ENCODE measurements around the gene MSMO1. TPM values are rescaled to one million over a fixed set of nuclear protein-coding genes. Genes with fewer than 3 reads are reported as not detected.

MSMO1 gene
- total RNA-seq, 1 donor from 2014 or later: 139 TPM

DNA sequence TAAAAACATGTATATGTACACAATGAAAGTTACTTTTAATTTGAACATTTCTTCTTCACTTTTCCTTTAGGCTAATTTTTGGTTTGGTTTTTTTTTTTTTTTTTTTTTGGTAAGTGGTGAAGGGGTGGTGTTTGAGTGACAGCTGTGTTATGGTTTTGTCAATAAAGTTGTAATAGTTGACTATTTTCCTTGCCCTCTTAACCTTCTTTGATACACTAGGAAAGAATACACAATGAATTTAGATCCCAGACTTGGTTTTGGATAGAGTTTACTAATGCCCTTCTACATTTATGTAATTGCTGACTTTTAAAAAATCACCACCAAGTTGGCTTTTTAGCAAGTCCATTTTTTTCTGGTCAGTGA lies 38.1 kb upstream of the MSMO1 start:
- Mint-ChIP-seq H3K4me1 (peaks cover 6% of the 10 kb centered on the region), H3K27me3 (ENCODE audit: low read depth) (no peaks in the 10 kb centered on the region), H3K36me3 (ENCODE audit: low read depth) (peaks cover 13% of the 10 kb centered on the region), H3K9me3 (peaks cover 4% of the 10 kb centered on the region), H3K27ac (ENCODE audit: unreplicated experiment) (no peak overlapping the region), H3K4me3 (no peak overlapping the region)
- TF ChIP-seq, protein P1, sequence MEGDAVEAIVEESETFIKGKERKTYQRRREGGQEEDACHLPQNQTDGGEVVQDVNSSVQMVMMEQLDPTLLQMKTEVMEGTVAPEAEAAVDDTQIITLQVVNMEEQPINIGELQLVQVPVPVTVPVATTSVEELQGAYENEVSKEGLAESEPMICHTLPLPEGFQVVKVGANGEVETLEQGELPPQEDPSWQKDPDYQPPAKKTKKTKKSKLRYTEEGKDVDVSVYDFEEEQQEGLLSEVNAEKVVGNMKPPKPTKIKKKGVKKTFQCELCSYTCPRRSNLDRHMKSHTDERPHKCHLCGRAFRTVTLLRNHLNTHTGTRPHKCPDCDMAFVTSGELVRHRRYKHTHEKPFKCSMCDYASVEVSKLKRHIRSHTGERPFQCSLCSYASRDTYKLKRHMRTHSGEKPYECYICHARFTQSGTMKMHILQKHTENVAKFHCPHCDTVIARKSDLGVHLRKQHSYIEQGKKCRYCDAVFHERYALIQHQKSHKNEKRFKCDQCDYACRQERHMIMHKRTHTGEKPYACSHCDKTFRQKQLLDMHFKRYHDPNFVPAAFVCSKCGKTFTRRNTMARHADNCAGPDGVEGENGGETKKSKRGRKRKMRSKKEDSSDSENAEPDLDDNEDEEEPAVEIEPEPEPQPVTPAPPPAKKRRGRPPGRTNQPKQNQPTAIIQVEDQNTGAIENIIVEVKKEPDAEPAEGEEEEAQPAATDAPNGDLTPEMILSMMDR (conservative IDR thresholded peaks at IDR 0.05): no peak
- no peak for DNase-seq (ENCODE audit: low read depth, low spot score)

DNA sequence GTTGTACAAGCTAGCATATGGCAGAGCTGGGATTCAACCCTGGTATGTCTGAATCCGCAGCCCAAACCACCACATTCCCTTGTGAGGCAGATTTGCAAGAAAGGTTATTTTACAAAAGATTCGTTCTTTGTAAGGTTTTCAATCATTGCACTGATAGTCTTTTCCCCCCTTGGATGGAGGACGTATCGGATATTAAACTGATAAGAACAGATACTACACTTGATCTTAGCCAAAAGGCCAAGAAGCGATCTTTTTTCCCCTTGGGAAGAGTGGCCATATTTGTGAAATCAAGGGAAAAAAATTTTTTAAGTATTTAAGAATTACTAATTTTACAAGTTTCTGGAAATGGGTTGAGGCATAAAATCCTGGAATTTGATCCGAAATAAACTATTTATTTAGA lies 34.4 kb upstream of the MSMO1 start:
- TF ChIP-seq, protein P1 (conservative IDR thresholded peaks at IDR 0.05): no peak
- DNase-seq (ENCODE audit: low read depth, low spot score): no peak
- H3K27me3 Mint-ChIP-seq (ENCODE audit: low read depth): no peaks in the 10 kb centered on the region
- H3K27ac Mint-ChIP-seq (ENCODE audit: unreplicated experiment): no peak overlapping the region
- H3K9me3 Mint-ChIP-seq: no peaks in the 10 kb centered on the region
- H3K36me3 Mint-ChIP-seq (ENCODE audit: low read depth): peaks cover 8% of the 10 kb centered on the region
- no peak overlapping the region for H3K4me3 Mint-ChIP-seq
- H3K4me1 Mint-ChIP-seq: peaks cover 15% of the 10 kb centered on the region

DNA sequence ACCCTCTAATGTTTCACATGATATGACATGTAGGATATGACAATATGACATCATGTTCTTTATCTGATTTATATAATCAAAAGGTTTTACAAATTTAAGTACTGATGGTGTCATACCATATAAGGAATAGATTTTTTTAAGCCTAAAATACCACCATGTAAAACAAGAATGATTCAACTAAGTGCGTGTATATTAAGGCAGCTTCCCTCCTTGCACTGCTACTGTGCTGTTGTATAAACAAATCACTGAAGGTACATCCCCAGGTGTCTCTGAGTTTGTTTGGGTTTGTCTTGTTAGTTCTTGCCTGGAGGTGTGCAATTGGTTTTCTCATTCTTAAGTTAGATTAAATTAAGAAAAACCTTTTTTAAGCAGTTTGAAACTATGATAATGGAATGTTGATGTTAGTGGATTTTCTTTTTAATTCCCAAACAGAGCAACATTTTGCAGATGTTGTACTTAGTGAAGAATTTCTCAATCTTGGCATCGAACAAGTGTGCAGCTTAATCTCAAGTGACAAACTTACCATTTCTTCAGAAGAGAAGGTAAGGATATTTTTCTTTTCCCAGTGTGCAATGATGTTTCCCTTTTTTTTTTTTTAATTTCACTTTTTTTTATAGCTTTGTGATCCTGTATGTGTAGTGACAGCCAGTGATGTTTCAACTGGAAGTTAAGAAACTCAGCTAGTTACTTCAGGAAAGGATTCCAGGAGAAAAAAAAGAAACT lies 33.4 kb upstream of the MSMO1 start:
- peaks cover 9% of the 10 kb centered on the region for H3K4me1 Mint-ChIP-seq
- no peaks in the 10 kb centered on the region for H3K9me3 Mint-ChIP-seq
- no peaks in the 10 kb centered on the region for H3K27me3 Mint-ChIP-seq (ENCODE audit: low read depth)
- no peak overlapping the region for H3K27ac Mint-ChIP-seq (ENCODE audit: unreplicated experiment)
- TF ChIP-seq, protein P1 (conservative IDR thresholded peaks at IDR 0.05): no peak
- H3K36me3 Mint-ChIP-seq (ENCODE audit: low read depth): peaks cover 9% of the 10 kb centered on the region
- no peak for DNase-seq (ENCODE audit: low read depth, low spot score)
- H3K4me3 Mint-ChIP-seq: no peak overlapping the region

DNA sequence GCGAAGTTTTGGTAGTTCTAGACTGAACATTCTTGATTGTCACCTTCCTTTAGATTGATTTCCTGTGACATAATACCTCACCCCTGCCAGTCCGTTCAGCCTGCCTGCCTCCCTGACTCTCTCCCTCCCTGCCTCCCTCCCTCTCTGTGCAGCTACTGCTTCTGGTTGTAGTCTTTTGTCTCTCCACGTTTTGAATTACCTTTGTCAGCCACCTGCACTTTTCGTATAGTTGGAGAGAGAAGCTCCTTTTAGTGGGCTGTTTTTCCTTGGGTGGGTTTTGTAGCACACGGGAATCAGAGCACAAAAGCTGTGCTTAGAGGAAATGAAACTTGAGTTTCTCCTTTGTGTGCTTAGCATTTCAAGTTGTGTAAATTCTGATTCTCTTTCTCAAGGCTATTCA lies 32.6 kb upstream of the MSMO1 start:
- H3K36me3 Mint-ChIP-seq (ENCODE audit: low read depth): peaks cover 9% of the 10 kb centered on the region
- H3K9me3 Mint-ChIP-seq: no peaks in the 10 kb centered on the region
- peaks cover 9% of the 10 kb centered on the region for H3K4me1 Mint-ChIP-seq
- peak overlapping the region; percentile 24 for H3K27ac Mint-ChIP-seq (ENCODE audit: unreplicated experiment)
- DNase-seq (ENCODE audit: low read depth, low spot score): no peak
- TF ChIP-seq, protein P1 (conservative IDR thresholded peaks at IDR 0.05): no peak
- H3K27me3 Mint-ChIP-seq (ENCODE audit: low read depth): no peaks in the 10 kb centered on the region
- no peak overlapping the region for H3K4me3 Mint-ChIP-seq

DNA sequence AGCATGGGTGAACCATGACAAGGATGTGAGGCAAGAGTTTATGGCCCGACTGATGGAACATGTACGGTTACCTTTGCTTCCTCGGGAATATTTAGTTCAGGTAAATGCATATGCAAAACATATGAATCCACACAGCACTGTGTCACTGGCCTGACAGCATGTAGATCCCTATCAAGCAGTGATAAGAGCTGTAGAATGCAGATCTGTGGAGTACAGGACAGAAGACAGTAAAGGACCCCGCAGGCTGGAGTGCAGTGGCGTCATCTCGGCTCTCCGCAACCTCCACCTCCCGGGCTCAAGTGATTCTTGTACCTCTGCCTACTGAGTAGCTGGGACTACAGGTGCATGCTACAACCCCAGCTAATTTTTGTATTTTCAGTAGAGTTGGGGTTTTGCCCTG lies 29.8 kb upstream of the MSMO1 start:
- H3K4me1 Mint-ChIP-seq: peaks cover 9% of the 10 kb centered on the region
- H3K4me3 Mint-ChIP-seq: no peak overlapping the region
- no peaks in the 10 kb centered on the region for H3K9me3 Mint-ChIP-seq
- H3K36me3 Mint-ChIP-seq (ENCODE audit: low read depth): peaks cover 7% of the 10 kb centered on the region
- no peaks in the 10 kb centered on the region for H3K27me3 Mint-ChIP-seq (ENCODE audit: low read depth)
- DNase-seq (ENCODE audit: low read depth, low spot score): no peak
- H3K27ac Mint-ChIP-seq (ENCODE audit: unreplicated experiment): no peak overlapping the region
- TF ChIP-seq, protein P1 (conservative IDR thresholded peaks at IDR 0.05): no peak

Data from neural crest cell (in vitro differentiated cells).